ENCODE results near the gene CTBP1.

The CTBP1 gene

GRCh38 chr4:1249731-1250526 is 999 bp upstream of the CTBP1 start:
- no peak for DNase-seq

GRCh38 chr4:1249148-1249730 is 309 bp upstream of the CTBP1 start:
- DNase-seq, result no peak

GRCh38 chr4:1247864-1248244 is 1.1 kb downstream of the CTBP1 start:
- no peak for DNase-seq

DNA sequence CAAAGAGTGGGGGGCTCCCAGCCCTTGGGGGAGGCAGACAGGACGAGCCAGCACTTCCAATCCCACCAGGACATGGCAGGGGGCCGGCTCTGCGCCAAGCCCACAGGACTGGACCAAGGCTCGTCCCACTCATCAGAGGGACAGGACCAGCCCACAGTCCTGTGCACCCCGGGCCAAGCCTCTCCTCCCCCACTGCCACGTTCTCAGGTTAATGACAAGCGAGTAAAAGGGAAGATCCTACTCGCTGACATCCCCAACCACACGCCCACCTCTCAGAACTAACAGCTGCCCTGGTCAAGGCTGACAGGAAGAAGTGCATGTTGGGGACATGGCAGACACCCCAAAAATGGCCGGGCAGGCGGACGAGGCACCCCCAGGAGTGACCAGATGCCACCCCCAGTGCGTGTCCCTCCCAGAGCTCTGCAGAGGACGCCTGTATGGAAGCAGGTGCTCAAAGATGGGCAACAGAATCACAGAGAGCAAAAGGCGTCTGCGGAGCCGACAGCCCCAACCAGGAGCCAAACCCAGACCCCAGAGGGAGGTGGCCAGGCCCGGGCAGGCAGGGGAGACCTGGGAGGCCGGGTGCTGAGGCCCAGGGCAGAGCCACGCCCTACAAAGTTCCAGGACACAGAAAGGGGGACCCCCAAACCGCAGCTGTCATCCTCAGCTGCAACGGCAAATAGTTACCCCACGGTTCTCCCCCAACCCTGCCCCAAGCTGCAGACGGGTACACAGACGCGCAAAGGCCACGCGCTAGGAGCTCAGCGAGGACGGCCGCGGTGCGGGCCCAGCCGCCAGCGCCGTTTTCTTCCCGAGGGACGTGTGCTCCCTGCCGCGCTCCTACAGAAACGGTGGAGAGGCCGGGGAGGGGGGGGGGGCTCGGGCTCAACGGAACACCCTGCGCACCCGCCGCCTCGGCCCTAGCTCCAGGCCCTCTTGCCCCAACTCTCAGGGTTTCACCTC is 1.7 kb downstream of the CTBP1 start:
- no peak for DNase-seq

DNA sequence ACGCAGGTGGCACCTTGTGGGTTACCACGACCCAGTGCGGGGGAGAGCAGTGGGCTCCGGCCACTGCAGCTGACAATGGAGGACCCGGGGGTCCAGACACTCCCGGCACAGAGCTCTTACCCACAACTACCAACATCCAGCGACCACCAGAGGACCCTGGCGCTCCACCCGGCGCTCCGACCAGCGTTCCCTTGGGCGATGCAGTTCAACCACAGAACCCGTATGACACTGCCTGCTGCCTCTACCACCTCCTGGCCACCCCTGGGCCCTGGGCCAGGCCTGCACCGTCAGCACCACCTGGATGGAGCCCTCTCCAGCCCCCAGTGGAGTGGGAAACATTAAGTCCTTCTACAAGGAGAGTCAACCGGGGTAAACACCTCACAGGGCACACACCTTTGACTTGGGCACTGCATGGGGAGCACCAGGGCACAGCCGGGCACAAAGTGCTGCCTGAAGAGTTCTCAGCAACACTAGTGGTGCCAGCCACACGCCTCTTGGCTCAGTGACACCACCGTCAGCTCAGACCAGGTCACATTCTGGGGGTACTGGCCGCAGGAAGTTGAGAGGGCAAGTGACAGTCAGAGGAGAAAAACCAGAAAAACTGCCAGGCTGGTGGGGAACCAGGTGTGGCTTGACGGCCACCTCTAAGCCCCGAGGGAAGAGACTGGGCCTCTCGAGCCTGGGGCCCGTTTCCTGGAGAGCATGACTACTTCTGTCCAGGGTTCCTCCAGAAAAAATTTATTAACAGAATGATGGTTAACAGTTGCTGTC is 2.6 kb downstream of the CTBP1 start:
- no peak for DNase-seq

GRCh38 chr4:1245481-1246051 is 3.4 kb downstream of the CTBP1 start:
- DNase-seq, result no peak

DNA sequence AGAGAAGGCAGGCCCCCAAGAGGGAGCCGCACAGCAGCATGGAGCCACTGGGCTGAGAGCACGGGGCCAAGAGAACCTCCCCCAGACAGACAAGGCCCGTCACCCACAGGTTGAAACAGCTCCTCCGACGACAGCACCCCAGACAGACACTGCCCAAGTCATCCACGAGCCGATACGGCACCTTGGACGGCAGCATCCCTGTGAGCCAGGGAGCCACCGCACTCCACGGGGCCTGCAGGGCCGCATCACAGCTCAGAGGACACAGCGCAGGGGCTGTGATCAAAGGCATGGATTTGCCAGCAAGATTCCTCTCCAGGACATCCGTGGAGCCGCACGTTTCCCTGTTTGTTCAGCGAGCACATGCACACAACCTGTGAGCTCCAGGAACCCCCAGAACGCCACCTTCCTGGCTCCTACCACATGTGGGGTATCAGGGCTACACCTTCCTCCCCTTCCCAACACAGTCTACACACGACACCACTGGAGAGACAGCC is 3.9 kb downstream of the CTBP1 start:
- no peak for DNase-seq

GRCh38 chr4:1244081-1244977 is 4.6 kb downstream of the CTBP1 start:
- DNase-seq, result no peak

DNA sequence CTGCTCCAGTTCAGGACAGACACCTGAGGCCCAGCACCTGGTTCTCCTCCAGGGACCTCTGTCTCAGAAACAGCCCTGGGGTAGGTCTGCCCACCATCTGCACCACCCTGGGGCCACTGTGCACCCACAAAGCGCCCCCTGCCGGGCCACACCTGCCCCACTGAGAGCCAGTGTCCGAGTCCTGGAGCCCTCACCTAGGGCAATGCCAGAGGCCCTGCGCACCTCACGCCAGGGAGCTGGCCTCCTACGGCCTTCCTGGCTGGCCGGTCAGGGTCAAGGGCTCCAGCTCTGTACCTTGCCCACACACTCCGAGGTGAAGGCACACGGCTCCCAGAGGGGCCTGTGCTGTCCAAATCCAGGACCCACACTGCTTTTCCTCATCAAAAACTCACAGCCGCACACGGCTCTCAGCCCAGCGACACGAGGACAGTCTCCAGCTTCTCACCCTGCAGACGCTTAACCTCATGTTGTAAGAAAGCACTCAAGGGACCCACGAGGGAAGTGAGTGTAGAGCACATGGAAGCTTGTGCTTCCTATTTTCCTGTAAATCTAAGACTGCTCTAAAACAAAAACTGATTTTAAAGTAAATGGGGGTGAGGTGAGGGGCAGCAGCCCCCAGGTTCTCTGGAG is 5.4 kb downstream of the CTBP1 start:
- no peak for DNase-seq

DNA sequence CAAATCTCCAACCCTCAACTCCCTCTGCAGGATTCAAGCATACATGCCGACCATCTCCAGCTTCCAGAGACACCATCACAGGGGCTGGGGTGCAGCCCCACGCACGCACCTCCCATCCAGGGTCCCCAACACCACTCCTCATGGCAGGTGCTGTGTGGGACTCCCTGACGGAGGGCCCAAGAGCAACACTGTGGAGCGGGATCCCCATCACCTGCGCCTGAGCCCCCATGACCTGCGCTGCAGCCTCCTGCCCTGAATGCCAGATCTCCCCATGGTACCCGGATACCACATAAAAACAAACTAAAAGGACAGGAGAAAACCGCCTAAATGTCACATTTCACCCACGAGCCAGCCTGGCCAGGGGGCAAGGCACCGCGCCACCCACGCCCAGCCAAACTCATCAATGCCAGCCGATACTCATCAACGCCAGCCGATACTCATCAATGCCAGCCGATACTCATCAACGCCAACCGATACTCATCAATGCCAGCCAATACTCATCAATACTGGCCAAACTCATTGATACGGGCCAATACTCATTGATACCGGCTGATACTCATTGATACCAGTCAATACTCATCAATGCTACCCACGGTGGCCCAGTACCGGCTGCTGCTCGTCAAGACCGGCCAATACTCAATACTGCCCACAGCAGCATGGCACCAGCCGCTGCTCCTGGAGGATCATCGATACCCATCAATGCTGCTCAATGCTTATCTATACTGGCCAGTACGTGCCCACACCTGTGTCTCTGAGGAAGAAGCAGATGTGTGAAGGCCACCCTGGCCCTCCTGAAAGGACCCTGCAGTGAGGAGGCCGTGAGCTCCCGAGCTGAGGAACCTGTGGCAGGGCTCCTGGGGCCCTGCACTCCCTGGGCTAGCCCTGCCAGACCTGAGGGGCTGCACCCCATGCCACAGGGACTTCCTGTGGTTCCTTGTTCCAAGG is 6.2 kb downstream of the CTBP1 start:
- DNase-seq, result no peak

- DNase-seq, result no peak
Observed at GRCh38 chr4:1241936-1242505, 6.9 kb downstream of the CTBP1 start.

DNA sequence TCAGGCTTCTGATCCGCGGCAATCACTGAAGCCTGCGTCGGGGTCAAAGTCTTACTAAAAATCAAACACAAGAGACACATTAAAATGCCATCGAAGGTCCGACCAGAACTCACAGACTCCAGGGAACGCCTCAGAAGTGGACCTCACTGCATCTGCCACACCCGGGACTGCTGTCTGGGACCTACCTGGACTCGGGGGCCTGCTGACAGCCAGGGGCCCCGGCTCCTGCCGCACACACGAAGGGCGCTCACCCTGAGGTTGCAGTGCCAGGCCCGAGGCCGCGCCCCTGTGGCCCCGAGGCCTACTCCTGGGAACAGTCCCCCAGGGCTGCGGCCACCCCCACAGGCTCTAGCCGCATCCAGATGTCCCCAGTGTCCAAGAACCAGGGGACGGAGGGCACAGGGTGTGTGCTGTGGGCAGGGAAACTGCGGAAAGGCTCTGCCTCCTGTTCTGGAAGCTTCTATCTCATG is 7.4 kb downstream of the CTBP1 start:
- no peak for DNase-seq

GRCh38 chr4:1240721-1241465 is 8.0 kb downstream of the CTBP1 start:
- DNase-seq, result no peak

GRCh38 chr4:1239950-1240307 is 9.0 kb downstream of the CTBP1 start:
- no peak for DNase-seq

GRCh38 chr4:1239141-1239949 is 9.6 kb downstream of the CTBP1 start:
- no peak for DNase-seq

GRCh38 chr4:1238676-1239000 is 10.3 kb downstream of the CTBP1 start:
- no peak for DNase-seq

- DNase-seq, result no peak
Observed at GRCh38 chr4:1237981-1238675, 10.8 kb downstream of the CTBP1 start.

Measured in SHP77 treated with DMSO at 0.1 percent for 48 hours (cell line).